ENCODE results near the gene TMEM132C. TPM values are rescaled to one million over a fixed set of nuclear protein-coding genes. Genes with fewer than 3 reads are reported as not detected.

TMEM132C gene
- total and polyA plus RNA-seq, 2 of the 4 experiments (the other 2 are of a cell fraction), result not detected

- Histone ChIP-seq H2AFZ (replicated peaks; ENCODE audit: low read length, poor library complexity) (no peak overlapping the region), H3K4me1 (ENCODE audit: control insufficient read depth, insufficient read depth, low read length) (no peaks in the 10 kb centered on the region), H3K9me1 (ENCODE audit: insufficient read depth, low read length) (no peaks in the 10 kb centered on the region), H3K4ac (ENCODE audit: low read depth, low read length) (no peak overlapping the region), H2AK5ac (ENCODE audit: low read depth, low read length) (no peak overlapping the region), H3K27me3 (ENCODE audit: control insufficient read depth, insufficient read depth, low read length) (no peaks in the 10 kb centered on the region), H3K27ac (ENCODE audit: insufficient read depth, low read length) (no peak overlapping the region), H4K5ac (ENCODE audit: low read depth, low read length) (no peak overlapping the region), H2BK15ac (ENCODE audit: low read depth, low read length) (no peak overlapping the region), H3K9me3 (ENCODE audit: control insufficient read depth, insufficient read depth, low read length) (peaks cover 32% of the 10 kb centered on the region), H3K18ac (ENCODE audit: low read depth, low read length) (no peak overlapping the region), H3K4me2 (ENCODE audit: low read depth, low read length) (no peak overlapping the region), H3K79me1 (ENCODE audit: low read depth in 1 of 2, low read length in 2 of 2) (no peaks in the 10 kb centered on the region), H3K36me3 (ENCODE audit: control insufficient read depth, insufficient read depth, low read length) (no peaks in the 10 kb centered on the region), H3K4me3 (ENCODE audit: insufficient read depth, low read depth, low read length) (no peak overlapping the region), H2BK20ac (ENCODE audit: low read depth, low read length) (no peak overlapping the region), H3K9ac (ENCODE audit: low read depth, low read length) (no peak overlapping the region), H2AK9ac (replicated peaks; ENCODE audit: low read depth, low read length, poor library complexity) (no peak overlapping the region), H2BK120ac (ENCODE audit: low read depth, low read length) (no peak overlapping the region), H4K8ac (ENCODE audit: low read depth in 2 of 2, low read length in 2 of 2) (no peak overlapping the region), H3K56ac (ENCODE audit: extremely low read depth, insufficient read depth, low read length) (no peak overlapping the region), H3K14ac (replicated peaks; ENCODE audit: low read depth, low read length) (no peak overlapping the region), H4K20me1 (ENCODE audit: insufficient read depth, low read length) (no peaks in the 10 kb centered on the region), H2BK5ac (ENCODE audit: low read depth, low read length, poor library complexity, severe bottlenecking) (no peak overlapping the region), H3K23ac (ENCODE audit: low read depth, low read length) (no peak overlapping the region), H4K91ac (ENCODE audit: insufficient read depth, low read depth, low read length) (no peak overlapping the region)
- BruUV-seq (replicated peaks), result no TSS peak
- POLR2A ChIA-PET (ENCODE audit: unreplicated experiment), result no interaction called here
- TF ChIP-seq RFX5 (IDR thresholded peaks at IDR 0.05; ENCODE audit: low read depth, low read length), result no peak
- no peak for TF ChIP-seq CTCF (conservative IDR thresholded peaks at IDR 0.05; ENCODE audit: low read depth, low read length)
- no peak for TF ChIP-seq USF2 (IDR thresholded peaks at IDR 0.05; ENCODE audit: low read depth, low read length)
- no peak for TF ChIP-seq SMC3 (IDR thresholded peaks at IDR 0.05; ENCODE audit: low read depth, low read length)
- TF ChIP-seq RCOR1 (IDR thresholded peaks at IDR 0.05; ENCODE audit: insufficient replicate concordance, low read length), result no peak
- in situ Hi-C loops (cut with MboI; ENCODE audit: low sequenced_read_pairs), result no loop called here
- CTCF ChIA-PET, result no interaction called here
- ATAC-seq (ENCODE audit: low read depth) (no peak), DNase-seq (no peak)
- dilution Hi-C loops (cut with HindIII; ENCODE audit: low sequenced_read_pairs, unreplicated experiment), result no loop called here
- WGBS, 2 experiments (ENCODE audit: extremely low coverage in 2 of 2, insufficient read length in 1 of 2), result 25% methylated on average over 2 of the region's 6 CpGs; no CpG with 5 or more reads in 1 of the 2 experiments
- intact Hi-C loops (cut with micrococcal nuclease), result no loop called here
Measured at GRCh38 chr12:128228581-128228980, 38.4 kb upstream of the TMEM132C start.

Data from IMR-90 (cell line).